Fibroblast of skin of right biceps (primary cell): ENCODE results near the gene NKX6-1.

Experiments used
- DNase-seq: peaks from one replicate; pipeline ENCODE4 v3.0.0-alpha.2; 2013

Gene NKX6-1

GRCh38 chr4:84497504-84498202 lies 1.4 kb downstream of the NKX6-1 start:
- no peak for DNase-seq

- no peak for DNase-seq
These were observed 2.2 kb downstream of the NKX6-1 start for GRCh38 chr4:84496706-84497503.

DNA sequence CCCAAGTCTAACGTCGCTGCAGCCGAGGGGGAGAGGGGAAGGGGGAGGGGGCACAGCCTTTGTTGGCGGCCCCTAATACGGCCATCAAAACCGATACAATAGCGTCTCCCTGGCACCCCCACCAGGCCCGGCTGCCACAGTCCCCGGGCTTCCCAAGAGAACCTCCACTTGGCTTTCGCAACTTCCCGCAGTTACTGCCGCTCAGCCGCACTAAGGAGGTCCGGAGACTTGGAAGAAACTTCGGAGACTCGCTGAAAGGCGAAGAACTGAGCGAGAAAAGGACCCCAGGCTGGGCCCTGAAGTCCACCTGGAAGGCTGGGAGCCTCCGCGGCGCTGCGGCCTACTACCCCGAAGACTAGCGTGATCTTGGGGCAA lies 2.8 kb downstream of the NKX6-1 start:
- no peak for DNase-seq

DNA sequence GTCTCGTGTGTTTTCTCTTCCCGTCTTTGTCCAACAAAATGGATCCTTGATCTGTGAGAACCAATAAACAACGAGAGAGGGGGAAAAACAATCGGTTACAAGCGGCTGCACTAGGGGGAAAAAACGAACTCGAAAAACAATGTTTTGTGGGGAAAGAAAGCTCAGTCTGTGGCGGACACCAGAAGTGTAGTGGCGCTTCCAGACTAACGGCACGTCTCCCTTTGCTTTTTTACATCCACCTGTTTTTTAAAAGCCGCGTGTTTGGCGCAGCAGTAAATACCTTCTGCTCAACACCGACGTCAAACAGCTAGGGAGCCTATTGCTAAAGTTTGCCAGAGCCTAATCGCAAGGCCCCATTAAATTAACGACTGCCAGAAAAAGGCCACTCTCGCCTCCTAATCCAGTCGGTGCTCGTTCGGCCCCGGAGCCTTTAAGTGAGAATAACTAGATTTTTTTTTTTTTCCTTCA lies 3.3 kb downstream of the NKX6-1 start:
- DNase-seq = no peak

DNA sequence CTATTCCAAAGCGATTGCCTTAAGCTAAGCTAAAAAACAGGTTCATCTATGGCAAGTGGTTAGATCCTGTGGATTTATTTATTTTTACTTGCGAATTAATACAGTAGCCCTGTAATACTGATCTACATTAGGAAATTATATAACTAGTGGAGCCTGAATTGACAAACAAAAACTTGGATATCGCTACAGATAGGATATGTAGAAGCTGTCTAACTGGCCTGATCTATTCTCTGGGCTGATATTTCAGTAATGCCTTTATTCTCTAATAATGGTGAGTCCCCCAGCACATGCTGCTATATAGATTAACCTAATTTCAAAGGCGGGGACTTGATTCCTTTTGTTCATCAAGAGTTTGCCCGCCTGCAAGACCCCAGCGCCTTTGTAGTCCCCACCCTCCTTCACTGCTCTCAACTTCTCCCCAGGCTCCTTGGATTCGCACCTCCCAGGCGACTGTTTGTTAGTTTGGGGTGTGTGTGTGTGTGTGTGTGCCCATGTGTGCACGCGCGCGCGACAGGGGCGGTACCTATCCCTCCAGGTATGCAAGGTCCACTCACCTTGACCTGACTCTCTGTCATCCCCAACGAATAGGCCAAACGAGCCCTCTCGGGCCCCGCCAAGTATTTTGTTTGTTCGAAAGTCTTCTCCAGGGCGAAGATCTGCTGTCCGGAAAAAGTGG lies 3.8 kb downstream of the NKX6-1 start:
- DNase-seq = no peak

DNA sequence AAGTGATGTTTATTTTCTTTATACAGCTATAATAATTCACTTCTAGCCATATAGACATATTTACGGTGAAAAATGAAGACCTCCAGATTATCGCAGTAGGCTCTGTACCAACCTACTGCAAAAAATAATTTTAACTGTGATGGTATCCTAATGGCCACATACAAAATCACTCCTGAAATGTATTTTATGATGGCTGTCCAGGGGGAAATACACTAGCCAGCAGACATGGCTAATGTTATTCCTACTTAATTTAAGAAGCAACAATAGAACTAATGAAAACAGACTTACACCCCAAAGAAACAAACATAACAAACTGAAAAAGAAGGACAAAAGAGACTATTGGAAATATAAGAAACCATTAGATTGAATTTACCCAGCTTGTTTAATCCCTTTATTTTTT lies 4.6 kb downstream of the NKX6-1 start:
- DNase-seq = no peak

- no peak for DNase-seq
These were observed 5.0 kb downstream of the NKX6-1 start for GRCh38 chr4:84494076-84494475.

DNA sequence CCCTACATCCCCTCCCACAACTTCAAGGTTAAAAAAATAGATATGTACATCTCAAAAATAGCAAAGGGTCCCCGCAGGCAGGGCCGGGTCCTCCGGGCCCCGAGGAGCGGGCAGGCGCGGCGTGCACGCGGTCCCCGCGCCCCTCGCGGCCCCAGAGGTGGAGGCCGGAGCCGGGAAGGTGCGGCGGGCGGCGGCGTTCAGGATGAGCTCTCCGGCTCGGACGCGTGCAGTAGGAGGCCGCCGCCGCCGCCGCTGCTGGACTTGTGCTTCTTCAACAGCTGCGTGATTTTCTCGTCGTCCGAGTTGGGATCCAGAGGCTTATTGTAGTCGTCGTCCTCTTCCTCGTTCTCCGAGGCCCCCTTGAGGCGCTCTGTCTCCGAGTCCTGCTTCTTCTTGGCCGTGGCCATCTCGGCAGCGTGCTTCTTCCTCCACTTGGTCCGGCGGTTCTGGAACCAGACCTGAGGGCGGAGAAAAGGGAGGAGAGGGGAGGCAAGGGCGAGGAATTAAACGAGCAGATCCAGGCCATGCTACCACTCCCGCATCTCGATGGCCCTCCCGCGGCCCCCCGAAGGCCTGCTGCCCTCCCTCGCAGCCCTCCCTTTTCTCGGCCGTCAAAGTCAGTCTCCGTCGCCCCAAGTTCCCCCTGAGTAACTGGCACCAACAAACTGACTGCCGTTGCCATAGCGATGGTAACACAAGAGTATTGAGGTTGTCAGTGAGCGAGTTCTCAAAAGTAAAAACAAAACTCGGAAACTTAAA lies 5.8 kb downstream of the NKX6-1 start:
- peak; percentile 33 for DNase-seq

DNA sequence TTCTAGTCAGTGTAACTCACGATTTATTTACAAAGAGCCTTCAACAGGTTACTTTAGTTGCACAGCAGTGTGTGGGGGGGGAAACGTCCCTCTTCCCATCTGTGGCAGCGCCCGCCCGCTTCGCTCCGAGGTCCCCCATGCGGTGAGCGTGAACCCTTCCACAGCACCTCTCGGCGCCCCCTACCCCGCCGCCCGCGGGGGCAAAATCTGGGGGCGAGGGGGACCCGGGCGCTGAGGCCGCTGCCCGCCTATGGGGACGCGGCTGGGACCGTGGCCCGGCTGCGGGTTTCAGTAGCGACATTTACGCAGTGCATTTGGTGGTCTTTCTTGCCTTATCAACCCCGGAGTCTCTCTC lies 6.4 kb downstream of the NKX6-1 start:
- DNase-seq = no peak

GRCh38 chr4:84492290-84492689 lies 6.8 kb downstream of the NKX6-1 start:
- DNase-seq = no peak

- no peak for DNase-seq
These were observed 7.6 kb downstream of the NKX6-1 start for GRCh38 chr4:84491481-84491880.

DNA sequence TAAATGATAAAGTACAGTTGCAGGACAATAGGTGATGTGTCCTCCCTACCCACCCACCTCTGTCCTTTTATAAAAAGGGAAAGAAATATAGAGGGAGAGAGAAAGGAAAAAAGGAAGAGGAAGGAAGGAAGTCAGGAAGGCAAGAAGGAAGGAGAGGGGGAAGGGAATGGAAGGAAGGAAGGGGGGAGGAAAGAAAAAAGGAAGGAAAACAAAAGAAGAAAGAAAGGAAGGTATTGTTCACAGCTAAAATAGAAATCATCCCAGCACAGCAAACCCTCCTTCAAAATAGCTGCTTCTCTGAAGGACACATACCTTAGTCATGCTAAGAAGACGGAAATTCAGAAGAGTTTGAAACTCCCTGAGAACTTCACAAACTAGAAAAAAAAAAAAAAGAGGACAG lies 8.4 kb downstream of the NKX6-1 start:
- DNase-seq = no peak

- no peak for DNase-seq
These were observed 14.9 kb downstream of the NKX6-1 start for GRCh38 chr4:84484236-84484635.

DNA sequence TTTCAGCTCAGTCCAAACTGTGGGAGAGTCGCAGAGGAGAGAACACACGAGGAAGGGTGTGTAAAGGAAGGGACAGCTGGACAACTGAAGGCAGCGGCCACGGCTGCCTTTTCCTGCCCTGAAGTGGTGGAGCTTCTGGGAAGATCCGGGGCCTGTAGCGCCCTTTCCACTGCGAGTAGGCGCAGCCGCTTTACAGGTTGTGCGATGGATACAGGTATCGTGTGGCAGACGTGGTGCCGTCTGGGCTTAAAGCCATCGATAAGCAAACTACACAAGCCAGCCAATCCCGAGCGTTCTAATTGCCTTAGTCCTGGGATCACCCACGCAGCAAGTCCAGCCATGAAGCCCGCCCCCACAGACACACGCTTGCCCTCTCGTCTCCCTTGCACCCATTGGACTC lies 15.4 kb downstream of the NKX6-1 start:
- no peak for DNase-seq

- DNase-seq = no peak
These were observed 16.2 kb downstream of the NKX6-1 start for GRCh38 chr4:84482564-84483563.

- DNase-seq = no peak
These were observed 17.2 kb downstream of the NKX6-1 start for GRCh38 chr4:84481860-84482245.

DNA sequence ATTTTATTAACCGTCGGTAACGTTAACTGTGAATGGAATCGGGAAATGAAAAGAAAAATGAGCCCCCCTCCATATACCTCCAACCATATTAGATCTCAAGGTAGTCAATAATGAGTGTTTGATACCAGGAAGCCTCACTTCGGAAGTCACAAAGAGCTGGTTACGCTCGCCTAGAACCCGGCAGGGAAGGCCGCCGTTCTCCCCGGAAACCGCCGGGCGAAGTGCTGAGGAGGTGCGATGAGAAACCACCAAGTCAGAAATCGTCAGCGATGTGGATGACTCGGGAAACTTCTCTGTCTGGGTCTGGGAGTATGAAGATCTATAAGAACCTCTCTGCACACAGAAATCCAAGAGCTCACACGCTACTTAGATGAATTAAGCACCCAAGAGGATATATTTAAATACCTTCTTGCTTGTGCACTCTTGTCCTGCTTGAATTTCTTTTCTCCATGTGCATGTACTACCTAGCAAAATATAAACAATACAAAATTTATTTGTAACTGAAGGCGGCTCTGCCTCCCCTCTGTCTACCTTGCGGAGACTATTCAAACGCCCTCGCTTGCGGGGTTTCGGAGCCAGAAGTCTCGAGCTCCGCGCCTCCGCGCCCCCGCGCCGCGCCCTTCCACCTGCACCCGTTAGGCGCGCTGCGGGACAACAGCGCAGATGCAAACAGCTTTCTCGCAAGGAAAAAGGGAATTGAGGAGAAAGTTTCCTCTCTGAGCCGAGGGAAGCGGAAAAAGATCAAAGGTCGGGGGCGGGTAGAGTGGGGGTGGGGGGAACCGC lies 17.8 kb downstream of the NKX6-1 start:
- DNase-seq = no peak

- DNase-seq = no peak
These were observed 19.0 kb downstream of the NKX6-1 start for GRCh38 chr4:84480082-84480481.

DNA sequence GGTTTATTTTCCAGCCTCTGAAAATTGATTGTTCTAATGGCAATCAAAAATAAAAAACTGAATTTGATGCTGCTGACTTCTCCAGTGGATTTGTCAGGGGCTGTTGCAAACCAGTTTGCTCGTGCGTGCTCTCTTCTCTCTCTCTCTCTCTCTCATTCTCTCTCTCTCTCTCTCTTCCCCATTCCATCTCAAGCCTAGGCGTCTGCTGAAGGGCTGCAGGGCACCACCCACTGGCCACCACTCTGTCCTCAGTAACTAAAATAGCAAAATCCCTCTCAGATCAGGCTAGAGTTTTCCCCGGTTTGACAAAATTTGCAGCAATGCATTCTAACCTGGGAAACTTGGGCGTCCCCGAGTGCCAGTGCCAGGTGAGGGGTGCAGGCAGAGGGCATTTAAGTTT lies 19.4 kb downstream of the NKX6-1 start:
- DNase-seq = no peak

DNA sequence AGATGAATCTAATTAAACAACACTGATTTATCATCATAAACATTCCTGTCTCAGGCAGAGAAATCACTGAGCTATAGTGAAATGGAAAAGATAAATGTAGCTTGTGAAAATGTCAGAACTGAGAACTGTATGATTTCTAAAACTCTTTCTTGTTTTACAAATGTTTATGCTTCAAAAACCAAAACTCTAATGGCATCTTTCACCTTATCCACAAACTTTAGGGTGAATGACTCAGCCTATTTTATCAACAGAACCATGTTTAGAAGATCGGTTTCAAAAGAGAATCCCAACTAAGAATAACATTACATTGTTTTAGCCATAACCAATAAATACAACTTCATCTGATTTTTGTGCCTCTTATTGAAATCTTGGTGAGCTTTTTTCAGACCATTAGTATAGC lies 21.4 kb downstream of the NKX6-1 start:
- DNase-seq = no peak

DNA sequence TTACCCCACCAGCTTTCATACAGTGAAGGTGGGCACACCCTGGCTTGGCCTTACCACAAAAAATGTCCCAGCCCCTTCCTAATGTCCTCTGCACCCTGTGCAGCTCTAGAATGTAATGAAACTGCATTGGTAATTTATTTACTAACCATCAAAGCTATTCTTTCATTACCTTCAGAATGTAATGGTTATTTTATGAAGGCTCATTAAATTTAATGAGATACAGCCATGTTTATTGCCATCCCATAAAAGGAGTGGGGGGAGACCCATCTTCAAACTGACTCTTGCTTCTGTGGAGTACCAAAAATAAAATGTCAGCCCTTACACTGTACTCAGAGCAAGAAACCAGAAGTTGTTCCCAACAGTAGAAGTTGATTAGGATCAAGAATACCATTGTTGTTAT lies 25.0 kb downstream of the NKX6-1 start:
- no peak for DNase-seq
